Measurements from ENCODE around the gene S100A8. TPM values are rescaled to one million over a fixed set of nuclear protein-coding genes. Genes with fewer than 3 reads are reported as not detected.

The S100A8 gene
- total RNA-seq, 4 donors from 2014 or later = 1.6 to 7.4 TPM; not detected in 2

DNA sequence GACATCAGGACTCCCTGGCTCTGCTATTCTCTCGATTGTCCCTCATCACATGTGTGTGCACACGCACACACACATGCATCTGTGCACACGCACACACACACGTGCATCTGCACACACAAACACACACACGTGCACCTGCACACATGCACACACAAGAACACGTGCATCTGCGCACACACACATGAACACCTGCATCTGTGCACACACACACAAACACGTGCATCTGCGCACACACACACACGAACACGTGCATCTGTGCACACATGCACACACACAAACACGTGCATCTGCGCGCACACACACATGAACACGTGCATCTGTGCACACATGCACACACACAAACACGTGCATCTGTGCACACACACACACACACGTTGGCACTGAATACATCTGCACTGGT is 40.1 kb upstream of the S100A8 start:
- TF ChIP-seq POLR2A (IDR thresholded peaks at IDR 0.05) (no peak), EP300 (IDR thresholded peaks at IDR 0.05; ENCODE audit: low read depth) (no peak), POLR2AphosphoS5 (IDR thresholded peaks at IDR 0.05) (no peak)
- TF ChIP-seq, protein P1, sequence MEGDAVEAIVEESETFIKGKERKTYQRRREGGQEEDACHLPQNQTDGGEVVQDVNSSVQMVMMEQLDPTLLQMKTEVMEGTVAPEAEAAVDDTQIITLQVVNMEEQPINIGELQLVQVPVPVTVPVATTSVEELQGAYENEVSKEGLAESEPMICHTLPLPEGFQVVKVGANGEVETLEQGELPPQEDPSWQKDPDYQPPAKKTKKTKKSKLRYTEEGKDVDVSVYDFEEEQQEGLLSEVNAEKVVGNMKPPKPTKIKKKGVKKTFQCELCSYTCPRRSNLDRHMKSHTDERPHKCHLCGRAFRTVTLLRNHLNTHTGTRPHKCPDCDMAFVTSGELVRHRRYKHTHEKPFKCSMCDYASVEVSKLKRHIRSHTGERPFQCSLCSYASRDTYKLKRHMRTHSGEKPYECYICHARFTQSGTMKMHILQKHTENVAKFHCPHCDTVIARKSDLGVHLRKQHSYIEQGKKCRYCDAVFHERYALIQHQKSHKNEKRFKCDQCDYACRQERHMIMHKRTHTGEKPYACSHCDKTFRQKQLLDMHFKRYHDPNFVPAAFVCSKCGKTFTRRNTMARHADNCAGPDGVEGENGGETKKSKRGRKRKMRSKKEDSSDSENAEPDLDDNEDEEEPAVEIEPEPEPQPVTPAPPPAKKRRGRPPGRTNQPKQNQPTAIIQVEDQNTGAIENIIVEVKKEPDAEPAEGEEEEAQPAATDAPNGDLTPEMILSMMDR (IDR thresholded peaks at IDR 0.05) = no peak
- no peak for DNase-seq
- in situ Hi-C loops (cut with MboI; ENCODE audit: low pct_ligation_motif_present in 1 of 4, low pct_unique_long_range_greater_than_20kb in 1 of 4, low sequenced_read_pairs in 3 of 4) = no loop called here
- Histone ChIP-seq H3K36me3 (no peaks in the 10 kb centered on the region), H3K27me3 (peaks cover 5% of the 10 kb centered on the region), H3K27ac (no peak overlapping the region), H3K4me3 (no peak overlapping the region), H3K9me3 (no peaks in the 10 kb centered on the region), H3K4me1 (no peaks in the 10 kb centered on the region)
- WGBS, 2 donors (ENCODE audit: low coverage in 1 of 2) = 82% methylated on average over 17 of the region's 17 CpGs; no CpG with 5 or more reads in 1 of the 2 donors
- intact Hi-C loops (cut with DNase I; ENCODE audit: low total_unique reads) = no loop called here

DNA sequence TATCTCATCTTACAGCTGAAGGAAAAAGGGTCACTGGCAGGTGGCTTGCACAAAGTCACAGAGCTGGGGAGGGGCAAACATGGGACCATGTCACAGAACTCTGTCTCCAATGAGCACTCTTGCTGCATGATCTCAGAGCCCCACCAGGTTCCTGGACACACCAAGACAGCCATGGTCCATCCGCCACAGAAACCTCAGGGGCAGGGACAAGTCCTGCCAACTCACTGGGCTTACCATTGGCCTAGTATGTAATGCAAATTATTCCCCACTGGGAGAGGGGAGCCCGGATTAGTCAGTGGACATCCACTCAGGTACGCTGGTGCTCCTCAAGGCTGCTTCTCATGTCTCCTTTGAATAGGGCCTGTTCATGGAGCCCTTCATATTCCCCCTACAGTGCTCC is 39.7 kb upstream of the S100A8 start:
- intact Hi-C loops (cut with DNase I; ENCODE audit: low total_unique reads) = no loop called here
- 62 to 80% methylated on average over 1 to 3 of the region's 3 CpGs for WGBS, 2 donors (ENCODE audit: low coverage in 1 of 2)
- peaks cover 5% of the 10 kb centered on the region for H3K27me3 ChIP-seq

DNA sequence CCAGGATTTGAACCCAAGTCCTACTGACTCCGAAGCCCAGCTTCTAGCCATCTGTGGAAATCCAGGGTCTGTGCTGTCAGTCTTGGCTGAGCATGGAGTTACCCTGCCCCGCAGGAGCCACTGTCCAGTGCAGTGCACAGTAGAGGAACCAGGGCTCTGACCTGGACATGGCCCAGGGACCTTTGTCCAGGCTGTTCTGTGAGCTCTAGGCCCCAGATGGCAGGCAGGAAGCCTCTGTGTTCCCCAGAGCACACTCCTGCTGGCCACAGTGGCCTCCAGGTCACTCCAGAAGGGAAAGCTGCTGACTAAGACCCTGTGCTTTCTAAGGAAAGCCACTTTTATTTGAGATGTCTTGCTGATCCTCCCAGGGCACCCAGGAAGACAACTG is 39.3 kb upstream of the S100A8 start:
- H3K9me3 ChIP-seq = no peaks in the 10 kb centered on the region
- TF ChIP-seq POLR2A (IDR thresholded peaks at IDR 0.05) (no peak), POLR2AphosphoS5 (IDR thresholded peaks at IDR 0.05) (no peak), EP300 (IDR thresholded peaks at IDR 0.05; ENCODE audit: low read depth) (no peak)
- TF ChIP-seq, protein P1 (IDR thresholded peaks at IDR 0.05) = no peak
- WGBS, 2 donors (ENCODE audit: low coverage in 1 of 2) = 88% methylated on average over 2 of the region's 2 CpGs; no CpG with 5 or more reads in 1 of the 2 donors
- H3K4me1 ChIP-seq = no peaks in the 10 kb centered on the region
- in situ Hi-C loops (cut with MboI; ENCODE audit: low pct_ligation_motif_present in 1 of 4, low pct_unique_long_range_greater_than_20kb in 1 of 4, low sequenced_read_pairs in 3 of 4) = no loop called here
- H3K27me3 ChIP-seq = peaks cover 5% of the 10 kb centered on the region
- intact Hi-C loops (cut with DNase I; ENCODE audit: low total_unique reads) = no loop called here
- no peaks in the 10 kb centered on the region for H3K36me3 ChIP-seq
- H3K27ac ChIP-seq = no peak overlapping the region
- no peak for DNase-seq
- no peak overlapping the region for H3K4me3 ChIP-seq

More for the DNA sequence above, 39.7 kb upstream of the S100A8 start:
- DNase-seq = no peak
- Histone ChIP-seq H3K4me3 (no peak overlapping the region), H3K4me1 (no peaks in the 10 kb centered on the region), H3K27ac (no peak overlapping the region), H3K9me3 (no peaks in the 10 kb centered on the region), H3K36me3 (no peaks in the 10 kb centered on the region)
- no peak for TF ChIP-seq EP300 (IDR thresholded peaks at IDR 0.05; ENCODE audit: low read depth)
- no peak for TF ChIP-seq POLR2AphosphoS5 (IDR thresholded peaks at IDR 0.05)
- TF ChIP-seq, protein P1 (IDR thresholded peaks at IDR 0.05) = no peak
- TF ChIP-seq POLR2A (IDR thresholded peaks at IDR 0.05) = no peak
- in situ Hi-C loops (cut with MboI; ENCODE audit: low pct_ligation_motif_present in 1 of 4, low pct_unique_long_range_greater_than_20kb in 1 of 4, low sequenced_read_pairs in 3 of 4) = no loop called here

DNA sequence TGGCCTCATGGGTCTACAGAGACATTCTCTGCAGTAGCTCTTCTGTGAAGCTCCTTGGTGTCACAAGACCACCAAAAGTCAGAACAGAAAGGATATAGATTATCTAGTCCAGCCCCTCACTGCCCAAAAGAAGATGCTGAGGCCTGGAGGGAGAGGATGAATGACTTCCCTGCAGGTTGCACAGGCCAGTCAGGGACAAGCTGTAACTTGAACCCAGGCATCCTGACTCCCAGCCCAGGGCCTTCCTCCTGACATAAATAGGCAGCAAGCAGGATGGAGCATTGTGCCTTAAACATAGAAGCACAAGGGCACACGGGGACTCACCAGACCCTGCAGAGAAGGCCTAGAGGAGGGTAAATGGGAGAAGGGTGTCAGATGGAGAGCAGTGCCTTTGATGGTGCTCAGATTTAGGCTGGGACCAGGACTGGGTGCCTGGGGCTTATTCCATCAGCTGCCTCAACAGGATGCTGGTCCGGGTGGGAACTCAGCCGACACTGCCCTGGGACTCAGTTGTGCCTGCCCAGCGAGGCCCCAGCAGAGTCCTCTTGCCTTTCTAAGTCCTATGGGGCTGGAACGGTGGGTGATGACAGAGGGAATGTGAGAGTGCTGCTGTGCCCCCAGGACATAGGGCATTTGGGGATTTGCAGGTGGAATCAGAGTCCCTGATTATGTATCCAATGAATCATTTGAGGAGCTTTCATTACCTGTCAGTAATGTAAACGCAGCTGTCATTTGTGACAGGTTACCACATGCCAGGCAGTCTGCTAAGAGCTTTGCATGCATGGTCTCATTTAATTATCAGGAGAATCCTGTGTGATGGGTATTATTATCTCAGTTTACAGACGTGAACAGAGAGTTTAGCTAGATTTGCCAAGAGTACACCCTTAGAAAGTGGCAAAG is 38.6 kb upstream of the S100A8 start:
- no peak for DNase-seq
- in situ Hi-C loops (cut with MboI; ENCODE audit: low pct_ligation_motif_present in 1 of 4, low pct_unique_long_range_greater_than_20kb in 1 of 4, low sequenced_read_pairs in 3 of 4) (no loop called here), intact Hi-C loops (cut with DNase I; ENCODE audit: low total_unique reads) (no loop called here)
- Histone ChIP-seq H3K27ac (no peak overlapping the region), H3K4me3 (no peak overlapping the region), H3K4me1 (no peaks in the 10 kb centered on the region), H3K27me3 (peaks cover 5% of the 10 kb centered on the region), H3K9me3 (no peaks in the 10 kb centered on the region), H3K36me3 (no peaks in the 10 kb centered on the region)
- WGBS, 2 donors (ENCODE audit: low coverage in 1 of 2) = 17 to 66% methylated on average over 1 to 7 of the region's 7 CpGs
- no peak for TF ChIP-seq EP300 (IDR thresholded peaks at IDR 0.05; ENCODE audit: low read depth)
- no peak for TF ChIP-seq POLR2A (IDR thresholded peaks at IDR 0.05)
- TF ChIP-seq, protein P1 (IDR thresholded peaks at IDR 0.05) = no peak
- TF ChIP-seq POLR2AphosphoS5 (IDR thresholded peaks at IDR 0.05) = no peak
